ENCODE results near the gene GREB1. TPM values are rescaled to one million over a fixed set of nuclear protein-coding genes. Genes with fewer than 3 reads are reported as not detected.

Gene GREB1, protein sequence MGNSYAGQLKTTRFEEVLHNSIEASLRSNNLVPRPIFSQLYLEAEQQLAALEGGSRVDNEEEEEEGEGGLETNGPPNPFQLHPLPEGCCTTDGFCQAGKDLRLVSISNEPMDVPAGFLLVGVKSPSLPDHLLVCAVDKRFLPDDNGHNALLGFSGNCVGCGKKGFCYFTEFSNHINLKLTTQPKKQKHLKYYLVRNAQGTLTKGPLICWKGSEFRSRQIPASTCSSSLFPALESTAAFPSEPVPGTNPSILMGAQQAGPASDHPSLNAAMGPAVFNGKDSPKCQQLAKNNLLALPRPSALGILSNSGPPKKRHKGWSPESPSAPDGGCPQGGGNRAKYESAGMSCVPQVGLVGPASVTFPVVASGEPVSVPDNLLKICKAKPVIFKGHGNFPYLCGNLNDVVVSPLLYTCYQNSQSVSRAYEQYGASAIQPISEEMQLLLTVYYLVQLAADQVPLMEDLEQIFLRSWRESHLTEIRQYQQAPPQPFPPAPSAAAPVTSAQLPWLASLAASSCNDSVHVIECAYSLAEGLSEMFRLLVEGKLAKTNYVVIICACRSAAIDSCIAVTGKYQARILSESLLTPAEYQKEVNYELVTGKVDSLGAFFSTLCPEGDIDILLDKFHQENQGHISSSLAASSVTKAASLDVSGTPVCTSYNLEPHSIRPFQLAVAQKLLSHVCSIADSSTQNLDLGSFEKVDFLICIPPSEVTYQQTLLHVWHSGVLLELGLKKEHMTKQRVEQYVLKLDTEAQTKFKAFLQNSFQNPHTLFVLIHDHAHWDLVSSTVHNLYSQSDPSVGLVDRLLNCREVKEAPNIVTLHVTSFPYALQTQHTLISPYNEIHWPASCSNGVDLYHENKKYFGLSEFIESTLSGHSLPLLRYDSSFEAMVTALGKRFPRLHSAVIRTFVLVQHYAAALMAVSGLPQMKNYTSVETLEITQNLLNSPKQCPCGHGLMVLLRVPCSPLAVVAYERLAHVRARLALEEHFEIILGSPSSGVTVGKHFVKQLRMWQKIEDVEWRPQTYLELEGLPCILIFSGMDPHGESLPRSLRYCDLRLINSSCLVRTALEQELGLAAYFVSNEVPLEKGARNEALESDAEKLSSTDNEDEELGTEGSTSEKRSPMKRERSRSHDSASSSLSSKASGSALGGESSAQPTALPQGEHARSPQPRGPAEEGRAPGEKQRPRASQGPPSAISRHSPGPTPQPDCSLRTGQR (N-terminal part only)
- total RNA-seq, result 78.8 and 82.5 TPM in 2 replicates
- long read RNA-seq, partial matches to known transcripts, result 6 of 28 reads
- long read RNA-seq, other reads (novel, unspliced or antisense), result 22 of 28 reads

DNA sequence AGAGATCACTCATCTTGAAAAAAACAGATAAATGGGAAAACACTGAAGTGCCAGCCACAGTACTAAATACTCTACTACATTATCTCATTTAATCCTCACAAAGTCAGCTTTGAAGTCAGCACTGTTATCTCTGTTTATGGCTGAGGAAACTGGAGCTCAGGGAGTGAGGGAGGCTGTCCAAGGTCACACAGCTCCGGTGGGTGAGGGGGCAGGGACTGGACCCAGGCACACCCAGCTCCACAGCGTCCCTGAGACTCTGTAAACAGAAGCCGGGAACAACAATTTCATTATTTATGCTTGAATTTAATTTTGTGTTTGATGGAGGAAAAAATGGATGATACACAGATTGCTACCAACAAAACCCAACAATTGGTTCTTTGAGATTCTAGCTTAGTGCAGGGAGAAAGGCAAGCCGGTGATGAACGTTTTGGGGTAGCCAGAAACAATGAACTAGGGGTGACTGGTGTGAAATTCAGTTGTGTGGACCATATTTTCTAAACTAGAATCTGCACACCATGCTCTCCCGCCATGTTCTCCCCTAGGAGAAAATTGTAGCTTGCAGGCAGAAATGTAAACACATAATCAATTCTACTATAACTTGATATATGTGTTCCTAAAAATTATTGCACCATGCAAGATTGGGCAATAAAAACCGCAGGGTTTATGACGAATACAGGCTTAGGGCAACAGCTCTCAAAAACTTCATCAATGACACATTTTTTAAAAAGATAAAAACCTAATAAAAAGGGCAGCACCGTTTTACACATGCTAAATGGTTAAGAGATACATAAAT lies at the start of gene GREB1:
GREB1 (plus strand) TSS at position 768 of the 793 bp plus-strand sequence. CDS start 22,570 bp downstream, outside the sequence.
- Mint-ChIP-seq H3K27me3 (no peaks in the 10 kb centered on the region), H3K4me3 (ENCODE audit: low read depth) (no peak within 1 kb of the TSS), H3K27ac (no peak within 1 kb of the TSS), H3K4me1 (ENCODE audit: low read depth) (peaks cover 22% of the 10 kb centered on the region), H3K9me3 (ENCODE audit: low read depth) (no peaks in the 10 kb centered on the region), H3K36me3 (ENCODE audit: insufficient read depth) (no peaks in the 10 kb centered on the region)
- TF ChIP-seq, protein P1, sequence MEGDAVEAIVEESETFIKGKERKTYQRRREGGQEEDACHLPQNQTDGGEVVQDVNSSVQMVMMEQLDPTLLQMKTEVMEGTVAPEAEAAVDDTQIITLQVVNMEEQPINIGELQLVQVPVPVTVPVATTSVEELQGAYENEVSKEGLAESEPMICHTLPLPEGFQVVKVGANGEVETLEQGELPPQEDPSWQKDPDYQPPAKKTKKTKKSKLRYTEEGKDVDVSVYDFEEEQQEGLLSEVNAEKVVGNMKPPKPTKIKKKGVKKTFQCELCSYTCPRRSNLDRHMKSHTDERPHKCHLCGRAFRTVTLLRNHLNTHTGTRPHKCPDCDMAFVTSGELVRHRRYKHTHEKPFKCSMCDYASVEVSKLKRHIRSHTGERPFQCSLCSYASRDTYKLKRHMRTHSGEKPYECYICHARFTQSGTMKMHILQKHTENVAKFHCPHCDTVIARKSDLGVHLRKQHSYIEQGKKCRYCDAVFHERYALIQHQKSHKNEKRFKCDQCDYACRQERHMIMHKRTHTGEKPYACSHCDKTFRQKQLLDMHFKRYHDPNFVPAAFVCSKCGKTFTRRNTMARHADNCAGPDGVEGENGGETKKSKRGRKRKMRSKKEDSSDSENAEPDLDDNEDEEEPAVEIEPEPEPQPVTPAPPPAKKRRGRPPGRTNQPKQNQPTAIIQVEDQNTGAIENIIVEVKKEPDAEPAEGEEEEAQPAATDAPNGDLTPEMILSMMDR (IDR thresholded peaks at IDR 0.05; ENCODE audit: unreplicated experiment), result no peak
- no peak for DNase-seq (ENCODE audit: low spot score, unreplicated experiment)

DNA sequence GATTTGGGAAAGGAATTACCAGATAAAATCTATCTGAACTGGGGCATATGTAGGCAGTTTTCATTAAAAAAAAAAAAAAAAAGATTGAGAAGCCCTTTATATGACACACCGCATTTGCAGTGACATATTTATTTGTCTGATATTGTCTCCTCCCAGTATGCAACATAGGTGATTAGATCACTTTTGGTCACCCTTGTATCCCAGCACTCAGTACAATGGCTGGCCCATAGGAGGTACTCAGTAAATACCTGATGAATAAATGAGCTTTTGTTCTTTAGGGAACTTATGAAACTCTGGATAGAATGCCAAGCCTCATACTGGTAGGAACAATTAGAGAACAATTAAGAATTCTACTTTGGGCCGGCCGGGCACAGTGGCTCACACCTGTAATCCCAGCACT lies 45.0 kb upstream of the GREB1 start:
- TF ChIP-seq, protein P1 (IDR thresholded peaks at IDR 0.05; ENCODE audit: unreplicated experiment), result no peak
- no peak for DNase-seq (ENCODE audit: low spot score, unreplicated experiment)
- Mint-ChIP-seq H3K36me3 (ENCODE audit: insufficient read depth) (peaks cover 15% of the 10 kb centered on the region), H3K4me3 (ENCODE audit: low read depth) (no peak overlapping the region), H3K27me3 (no peaks in the 10 kb centered on the region), H3K27ac (no peak overlapping the region), H3K9me3 (ENCODE audit: low read depth) (peaks cover 3% of the 10 kb centered on the region), H3K4me1 (ENCODE audit: low read depth) (peaks cover 14% of the 10 kb centered on the region)

DNA sequence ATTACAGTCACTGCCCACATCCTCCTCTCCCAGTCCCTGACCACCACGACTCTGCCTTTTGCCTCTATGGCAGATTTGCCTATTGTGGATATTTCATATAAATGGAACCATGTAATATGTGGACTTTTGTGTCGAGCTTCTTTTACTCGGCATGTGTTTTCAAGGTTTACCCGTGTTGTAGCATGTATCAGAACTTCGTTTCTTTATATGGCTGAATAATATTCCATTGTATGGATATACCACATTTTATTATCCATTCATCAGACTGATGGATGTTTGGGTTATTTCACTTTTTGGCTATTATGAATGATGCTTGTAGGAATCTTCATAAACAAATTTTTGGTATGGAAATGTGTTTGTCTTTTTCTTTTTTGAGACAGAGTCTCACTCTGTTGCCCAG lies 43.7 kb upstream of the GREB1 start:
- TF ChIP-seq, protein P1 (IDR thresholded peaks at IDR 0.05; ENCODE audit: unreplicated experiment), result no peak
- Mint-ChIP-seq H3K4me3 (ENCODE audit: low read depth) (no peak overlapping the region), H3K27ac (no peak overlapping the region), H3K27me3 (no peaks in the 10 kb centered on the region), H3K9me3 (ENCODE audit: low read depth) (peaks cover 3% of the 10 kb centered on the region), H3K36me3 (ENCODE audit: insufficient read depth) (peaks cover 15% of the 10 kb centered on the region), H3K4me1 (ENCODE audit: low read depth) (peaks cover 10% of the 10 kb centered on the region)
- DNase-seq (ENCODE audit: low spot score, unreplicated experiment), result no peak

DNA sequence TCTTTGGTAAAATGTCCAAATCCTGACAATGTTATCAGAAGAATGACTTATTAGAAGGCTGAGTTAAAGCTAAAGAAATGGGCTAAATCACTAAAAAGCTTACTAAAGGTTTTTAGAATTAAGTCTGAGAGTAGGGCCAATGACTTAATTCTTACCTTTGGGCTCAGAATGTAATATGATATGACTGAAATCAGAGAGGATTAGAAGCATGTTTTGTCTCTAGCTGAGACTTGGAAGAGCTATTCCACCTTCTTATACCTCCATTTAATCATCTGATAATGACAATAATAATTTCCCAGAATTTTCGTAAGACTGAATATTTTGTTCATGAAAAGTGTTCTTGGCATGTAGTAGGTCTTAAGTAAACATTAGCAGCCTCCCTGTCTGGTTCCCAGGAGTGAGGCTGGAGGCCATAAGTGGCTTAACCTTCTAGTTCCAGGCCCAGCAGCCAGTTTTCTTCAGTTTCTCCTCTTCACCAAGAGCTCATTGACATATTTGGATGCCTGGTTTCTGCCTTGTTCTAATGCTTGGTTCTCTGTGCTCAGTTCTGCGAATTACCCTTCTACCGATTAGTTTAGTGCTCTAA lies 42.4 kb upstream of the GREB1 start:
- TF ChIP-seq, protein P1 (IDR thresholded peaks at IDR 0.05; ENCODE audit: unreplicated experiment), result no peak
- Mint-ChIP-seq H3K9me3 (ENCODE audit: low read depth) (peaks cover 3% of the 10 kb centered on the region), H3K4me3 (ENCODE audit: low read depth) (no peak overlapping the region), H3K27me3 (no peaks in the 10 kb centered on the region), H3K4me1 (ENCODE audit: low read depth) (peaks cover 11% of the 10 kb centered on the region), H3K36me3 (ENCODE audit: insufficient read depth) (peaks cover 13% of the 10 kb centered on the region), H3K27ac (no peak overlapping the region)
- no peak for DNase-seq (ENCODE audit: low spot score, unreplicated experiment)

Data from progenitor cell of endocrine pancreas (in vitro differentiated cells).